ENCODE results near the gene TDRD7.

DNA sequence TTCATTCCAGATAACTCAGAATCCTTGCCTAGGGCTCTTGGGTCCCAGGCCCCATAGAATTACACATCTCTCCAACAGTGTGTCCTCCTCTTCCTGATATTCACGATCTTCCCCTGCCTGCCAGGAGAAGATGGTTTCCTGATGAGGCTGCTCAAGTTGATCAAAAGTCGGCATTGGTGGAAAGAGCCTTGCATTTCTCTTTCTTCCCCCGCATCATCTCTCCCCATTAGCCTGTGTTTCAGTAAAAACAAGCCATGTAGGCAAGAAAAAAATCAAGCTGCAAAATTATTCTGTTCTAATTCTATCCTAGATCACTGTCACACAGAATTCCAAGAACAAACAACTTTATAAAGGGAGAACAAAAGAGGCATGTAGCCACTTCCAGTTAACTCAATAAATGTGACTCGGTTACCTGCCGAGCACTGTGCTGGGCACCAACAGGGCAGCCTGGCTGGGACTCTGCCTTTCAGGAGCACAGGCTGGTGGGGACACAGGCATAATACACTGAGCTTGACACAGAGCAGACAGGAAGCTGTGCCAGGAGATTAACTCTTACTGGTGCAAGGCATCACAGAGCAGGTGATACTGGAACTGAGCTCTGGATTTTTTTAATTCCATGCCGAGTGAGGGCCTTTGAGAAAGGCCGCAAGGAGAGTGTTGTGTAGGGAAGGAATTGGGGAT, 115.1 kb downstream of the TDRD7 start:
- TF ChIP-seq, protein P1, sequence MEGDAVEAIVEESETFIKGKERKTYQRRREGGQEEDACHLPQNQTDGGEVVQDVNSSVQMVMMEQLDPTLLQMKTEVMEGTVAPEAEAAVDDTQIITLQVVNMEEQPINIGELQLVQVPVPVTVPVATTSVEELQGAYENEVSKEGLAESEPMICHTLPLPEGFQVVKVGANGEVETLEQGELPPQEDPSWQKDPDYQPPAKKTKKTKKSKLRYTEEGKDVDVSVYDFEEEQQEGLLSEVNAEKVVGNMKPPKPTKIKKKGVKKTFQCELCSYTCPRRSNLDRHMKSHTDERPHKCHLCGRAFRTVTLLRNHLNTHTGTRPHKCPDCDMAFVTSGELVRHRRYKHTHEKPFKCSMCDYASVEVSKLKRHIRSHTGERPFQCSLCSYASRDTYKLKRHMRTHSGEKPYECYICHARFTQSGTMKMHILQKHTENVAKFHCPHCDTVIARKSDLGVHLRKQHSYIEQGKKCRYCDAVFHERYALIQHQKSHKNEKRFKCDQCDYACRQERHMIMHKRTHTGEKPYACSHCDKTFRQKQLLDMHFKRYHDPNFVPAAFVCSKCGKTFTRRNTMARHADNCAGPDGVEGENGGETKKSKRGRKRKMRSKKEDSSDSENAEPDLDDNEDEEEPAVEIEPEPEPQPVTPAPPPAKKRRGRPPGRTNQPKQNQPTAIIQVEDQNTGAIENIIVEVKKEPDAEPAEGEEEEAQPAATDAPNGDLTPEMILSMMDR (conservative IDR thresholded peaks at IDR 0.05 in 1 of 2, IDR thresholded peaks at IDR 0.05 in 1 of 2; ENCODE audit: extremely low read depth in 1 of 2, insufficient read depth in 1 of 2, low read depth in 1 of 2, low read length in 2 of 2): no peak
- TF ChIP-seq EZH2 (IDR thresholded peaks at IDR 0.05; ENCODE audit: borderline replicate concordance, low read length): no peak

Data from mammary epithelial cell (primary cell).